CD14-positive monocyte (primary cell): Measurements from ENCODE around the gene SRC. TPM values are rescaled to one million over a fixed set of nuclear protein-coding genes. Genes with fewer than 3 reads are reported as not detected.
A peak's percentile ranks its signal among the peaks of the same experiment; 100 is the strongest.

Source experiments
- DNase-seq, 3 donors: peaks; one replicate each; pipeline ENCODE4 v3.0.0-alpha.2; 2011 to 2022
- H2AFZ ChIP-seq: 2 replicates; pipeline ENCODE4 v1.6.0; 2012; ENCODE audit warnings: mild to moderate bottlenecking, low read depth, low read length, inconsistent platforms; ENCODE audit not compliant: insufficient read depth, poor library complexity, severe bottlenecking
- H3K27ac ChIP-seq, 2 donors: 1 replicate in 1 of 2; 2 replicates in 1 of 2; pipeline ENCODE4 v1.5.1; 2012 to 2013; ENCODE audit warnings: low read length in 2 of 2, control low read depth in 1 of 2, inconsistent platforms in 1 of 2, low read depth in 1 of 2, mild to moderate bottlenecking in 1 of 2
- H3K27me3 ChIP-seq, 2 donors: one replicate each; pipeline versions ENCODE4 v1.6.0 to v1.6.1; 2011 to 2013; ENCODE audit warnings: low read length in 2 of 2; ENCODE audit not compliant: control insufficient read depth in 2 of 2, insufficient read depth in 2 of 2
- H3K36me3 ChIP-seq, 2 donors: replicated peaks in 1 of 2; 1 replicate in 1 of 2; 2 replicates in 1 of 2; pipeline versions ENCODE4 v1.5.1 to v1.6.1; 2012 to 2013; ENCODE audit warnings: low read length in 2 of 2, control low read depth in 1 of 2, inconsistent platforms in 1 of 2, mild to moderate bottlenecking in 1 of 2; ENCODE audit not compliant: insufficient read depth in 2 of 2, control insufficient read depth in 1 of 2
- H3K4me1 ChIP-seq, 2 donors: 1 replicate in 1 of 2; 2 replicates in 1 of 2; pipeline versions ENCODE4 v1.5.1 to v1.6.1; 2012 to 2013; ENCODE audit warnings: low read length in 2 of 2, control low read depth in 1 of 2, inconsistent platforms in 1 of 2, mild to moderate bottlenecking in 1 of 2, moderate library complexity in 1 of 2; ENCODE audit not compliant: insufficient read depth in 2 of 2, control insufficient read depth in 1 of 2
- H3K4me2 ChIP-seq: replicated peaks from 2 replicates; pipeline ENCODE3; 2012; ENCODE audit warnings: low read length, moderate library complexity, mild to moderate bottlenecking; ENCODE audit not compliant: poor library complexity, severe bottlenecking; ENCODE audit errors: extremely low read depth
- H3K4me3 ChIP-seq, 3 experiments: fragments of 200-600 bp in 1 of 3; sonication (generic) in 1 of 3; replicated peaks in 1 of 3; 1 replicate in 2 of 3; 2 replicates in 1 of 3; pipeline ENCODE4 v1.5.1; 2011 to 2013; ENCODE audit warnings: low read length in 3 of 3, mild to moderate bottlenecking in 3 of 3, control low read depth in 2 of 3, low read depth in 2 of 3, inconsistent platforms in 1 of 3, moderate library complexity in 1 of 3
- H3K79me2 ChIP-seq: 2 replicates; pipeline ENCODE4 v1.6.0; 2012; ENCODE audit warnings: mild to moderate bottlenecking, control low read depth, inconsistent platforms, low read length, moderate library complexity; ENCODE audit not compliant: insufficient read depth
- H3K9ac ChIP-seq: 2 replicates; pipeline ENCODE4 v1.6.0; 2017; ENCODE audit warnings: low read length, mild to moderate bottlenecking; ENCODE audit not compliant: insufficient read depth, poor library complexity, severe bottlenecking
- H3K9me3 ChIP-seq, 2 donors: replicated peaks in 1 of 2; 1 replicate in 1 of 2; 2 replicates in 1 of 2; pipeline versions ENCODE4 v1.5.1 to v1.6.1; 2012 to 2013; ENCODE audit warnings: low read length in 2 of 2, control low read depth in 1 of 2; ENCODE audit not compliant: control insufficient read depth in 1 of 2, insufficient read depth in 1 of 2
- H4K20me1 ChIP-seq: 2 replicates; pipeline ENCODE4 v1.6.0; 2012; ENCODE audit warnings: mild to moderate bottlenecking, low read length, control low read depth, moderate library complexity; ENCODE audit not compliant: insufficient read depth
- H3K27ac Mint-ChIP-seq, 7 donors: one replicate each; pipeline ENCODE4 v1.8.0; 2020; ENCODE audit warnings: mild to moderate bottlenecking in 7 of 7, mixed read lengths in 7 of 7, moderate library complexity in 6 of 7, inconsistent platforms in 2 of 7
- H3K27me3 Mint-ChIP-seq, 3 donors: one replicate each; pipeline ENCODE4 v1.8.0; 2021 to 2022; ENCODE audit warnings: low read depth in 3 of 3, mild to moderate bottlenecking in 3 of 3, mixed read lengths in 3 of 3, moderate library complexity in 3 of 3, inconsistent platforms in 1 of 3
- H3K36me3 Mint-ChIP-seq, 2 donors: one replicate each; pipeline ENCODE4 v1.8.0; 2020; ENCODE audit warnings: mixed read lengths in 2 of 2, inconsistent platforms in 1 of 2, mild to moderate bottlenecking in 1 of 2
- H3K4me1 Mint-ChIP-seq: one replicate; pipeline ENCODE4 v1.8.0; 2020; ENCODE audit warnings: mild to moderate bottlenecking, mixed read lengths
- H3K4me3 Mint-ChIP-seq, 2 donors: one replicate each; pipeline ENCODE4 v1.8.0; 2020; ENCODE audit warnings: mild to moderate bottlenecking in 2 of 2, mixed read lengths in 2 of 2, moderate library complexity in 1 of 2
- H3K9me3 Mint-ChIP-seq, 7 donors: one replicate each; pipeline ENCODE4 v1.8.0; 2020 to 2022; ENCODE audit warnings: mixed read lengths in 7 of 7, mild to moderate bottlenecking in 6 of 7, moderate library complexity in 6 of 7, inconsistent platforms in 2 of 7
- CTCF ChIP-seq: fragments of 200-600 bp; IDR thresholded peaks from one replicate; pipeline ENCODE4 v1.8.0; 2022; ENCODE audit warnings: antibody characterized with exemption, mild to moderate bottlenecking
- WGBS: methylation state at CpG from one replicate; pipeline ENCODE4 v1.1.5; 2013; ENCODE audit warnings: missing lambda C conversion rate; ENCODE audit not compliant: insufficient coverage; 5-methylcytosine and 5-hydroxymethylcytosine counted together
- intact Hi-C, 2 donors: fragments of 100-400 bp; cut with micrococcal nuclease; formaldehyde crosslinking; loops; one replicate each; pipeline versions ENCODE4 v1.15.0 to v1.15.1; 2023
- polyA plus RNA-seq, 3 donors: library from polyadenylated mRNA; depleted of rRNA in 1 of 3; unstranded in 2 of 3; stranded (reverse) in 1 of 3; fragments of 300-500 nt in 2 of 3; fragments of >200 nt in 1 of 3; fragmentation: Illumina TruSeq in 2 of 3; gene quantifications; 1 replicate in 2 of 3; 2 replicates in 1 of 3; pipeline ENCODE4 v1.2.3, GENCODE V29; 2012 to 2021

The SRC gene
- polyA plus RNA-seq, 3 donors, result 4.9 to 55.1 (median 6.8) TPM

GRCh38 chr20:37314099-37314498, 31.8 kb upstream of the SRC start:
- Mint-ChIP-seq H3K4me3 (no peak overlapping the region), H3K36me3 (peaks cover 77 to 85% of the 10 kb centered on the region in 2 donors), H3K27ac (peak overlapping the region; percentile 37 to 97 (median 76)), H3K27me3 (peaks cover 0 to 2% (median 0%) of the 10 kb centered on the region in 3 donors), H3K4me1 (peaks cover 52% of the 10 kb centered on the region), H3K9me3 (peaks cover 0 to under 1% (median 0%) of the 10 kb centered on the region in 7 donors)
- peaks cover 47 to 79% of the 10 kb centered on the region in 2 donors for H3K36me3 ChIP-seq
- peaks cover 16% of the 10 kb centered on the region for H4K20me1 ChIP-seq
- intact Hi-C loops, result loop anchor here in 1 of 2 donors (10.0 kb wide), 1 partner anchor 71 kb away; no protein-coding TSS in a partner anchor
- H3K27me3 ChIP-seq, result no peaks in the 10 kb centered on the region
- H3K9me3 ChIP-seq, result no peaks in the 10 kb centered on the region
- H3K79me2 ChIP-seq, result peaks cover 38% of the 10 kb centered on the region
- no peak for TF ChIP-seq CTCF
- H3K4me2 ChIP-seq, result no peak overlapping the region
- H3K4me1 ChIP-seq, result peaks cover 40 to 44% of the 10 kb centered on the region in 2 donors
- no peak for DNase-seq
- no peak overlapping the region for H3K9ac ChIP-seq
- H3K4me3 ChIP-seq, result no peak overlapping the region
- H2AFZ ChIP-seq, result no peak overlapping the region
- WGBS, result 98% methylated on average over 4 of the region's 4 CpGs
- H3K27ac ChIP-seq, result peak overlapping the region in 1 of 2 donors; percentile 90

- peak overlapping the region; percentile 37 to 97 (median 76) for H3K27ac Mint-ChIP-seq
- peaks cover 56% of the 10 kb centered on the region for H3K4me1 Mint-ChIP-seq
- no peak for DNase-seq
- H3K4me3 Mint-ChIP-seq, result no peak overlapping the region
- WGBS, result 92% methylated on average over 5 of the region's 7 CpGs
- H3K27me3 Mint-ChIP-seq, result peaks cover 0 to 2% (median 0%) of the 10 kb centered on the region in 3 donors
- peaks cover 11% of the 10 kb centered on the region for H4K20me1 ChIP-seq
- peaks cover 42 to 74% of the 10 kb centered on the region in 2 donors for H3K36me3 ChIP-seq
- H3K27ac ChIP-seq, result peak overlapping the region in 1 of 2 donors; percentile 90
- H3K9ac ChIP-seq, result no peak overlapping the region
- TF ChIP-seq CTCF, result no peak
- H2AFZ ChIP-seq, result no peak overlapping the region
- peaks cover 43 to 44% of the 10 kb centered on the region in 2 donors for H3K4me1 ChIP-seq
- peaks cover 76 to 80% of the 10 kb centered on the region in 2 donors for H3K36me3 Mint-ChIP-seq
- H3K4me2 ChIP-seq, result no peak overlapping the region
- no peak overlapping the region for H3K4me3 ChIP-seq
- peaks cover 33% of the 10 kb centered on the region for H3K79me2 ChIP-seq
- H3K9me3 Mint-ChIP-seq, result no peaks in the 10 kb centered on the region
- intact Hi-C loops, result loop anchor here in 1 of 2 donors (10.0 kb wide), 1 partner anchor 70 kb away; no protein-coding TSS in a partner anchor
- no peaks in the 10 kb centered on the region for H3K9me3 ChIP-seq
- no peaks in the 10 kb centered on the region for H3K27me3 ChIP-seq
Observed at GRCh38 chr20:37314617-37315016, 31.3 kb upstream of the SRC start.
